ENCODE results near the gene ARAP3.

DNA sequence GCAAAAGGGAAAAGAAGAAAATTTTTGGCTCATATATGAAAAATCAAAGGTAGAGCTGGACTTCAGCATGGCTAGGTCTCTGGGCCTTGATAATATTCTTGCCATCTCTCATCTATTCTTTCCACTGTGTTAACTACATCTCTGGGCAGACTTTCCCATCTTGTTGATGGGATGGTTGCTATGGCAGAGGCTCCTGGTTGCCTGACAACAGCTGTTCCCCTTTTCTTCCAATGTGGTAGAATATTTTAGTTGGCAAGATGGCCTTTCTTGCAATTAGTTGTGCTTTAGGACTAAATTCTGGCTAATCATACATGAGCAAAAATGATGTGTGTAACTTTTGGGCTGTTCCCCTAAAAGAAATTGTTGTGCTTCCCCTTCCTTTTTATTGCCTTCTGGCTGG is 40.2 kb upstream of the ARAP3 start:
- TF ChIP-seq, protein P1, sequence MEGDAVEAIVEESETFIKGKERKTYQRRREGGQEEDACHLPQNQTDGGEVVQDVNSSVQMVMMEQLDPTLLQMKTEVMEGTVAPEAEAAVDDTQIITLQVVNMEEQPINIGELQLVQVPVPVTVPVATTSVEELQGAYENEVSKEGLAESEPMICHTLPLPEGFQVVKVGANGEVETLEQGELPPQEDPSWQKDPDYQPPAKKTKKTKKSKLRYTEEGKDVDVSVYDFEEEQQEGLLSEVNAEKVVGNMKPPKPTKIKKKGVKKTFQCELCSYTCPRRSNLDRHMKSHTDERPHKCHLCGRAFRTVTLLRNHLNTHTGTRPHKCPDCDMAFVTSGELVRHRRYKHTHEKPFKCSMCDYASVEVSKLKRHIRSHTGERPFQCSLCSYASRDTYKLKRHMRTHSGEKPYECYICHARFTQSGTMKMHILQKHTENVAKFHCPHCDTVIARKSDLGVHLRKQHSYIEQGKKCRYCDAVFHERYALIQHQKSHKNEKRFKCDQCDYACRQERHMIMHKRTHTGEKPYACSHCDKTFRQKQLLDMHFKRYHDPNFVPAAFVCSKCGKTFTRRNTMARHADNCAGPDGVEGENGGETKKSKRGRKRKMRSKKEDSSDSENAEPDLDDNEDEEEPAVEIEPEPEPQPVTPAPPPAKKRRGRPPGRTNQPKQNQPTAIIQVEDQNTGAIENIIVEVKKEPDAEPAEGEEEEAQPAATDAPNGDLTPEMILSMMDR (IDR thresholded peaks at IDR 0.05), result no peak
- TF ChIP-seq ZFX (IDR thresholded peaks at IDR 0.05; ENCODE audit: borderline replicate concordance), result no peak

Data from 22Rv1 (cell line).